Retina (tissue), 1 donor: ENCODE data around the gene NDST1.

Experiments
- DNase-seq: peaks from one replicate; pipeline ENCODE4 v3.0.0-alpha.2; 2016

NDST1 gene

GRCh38 chr5:150573867-150574817 is 66.2 kb downstream of the NDST1 start:
- DNase-seq, result no peak

DNA sequence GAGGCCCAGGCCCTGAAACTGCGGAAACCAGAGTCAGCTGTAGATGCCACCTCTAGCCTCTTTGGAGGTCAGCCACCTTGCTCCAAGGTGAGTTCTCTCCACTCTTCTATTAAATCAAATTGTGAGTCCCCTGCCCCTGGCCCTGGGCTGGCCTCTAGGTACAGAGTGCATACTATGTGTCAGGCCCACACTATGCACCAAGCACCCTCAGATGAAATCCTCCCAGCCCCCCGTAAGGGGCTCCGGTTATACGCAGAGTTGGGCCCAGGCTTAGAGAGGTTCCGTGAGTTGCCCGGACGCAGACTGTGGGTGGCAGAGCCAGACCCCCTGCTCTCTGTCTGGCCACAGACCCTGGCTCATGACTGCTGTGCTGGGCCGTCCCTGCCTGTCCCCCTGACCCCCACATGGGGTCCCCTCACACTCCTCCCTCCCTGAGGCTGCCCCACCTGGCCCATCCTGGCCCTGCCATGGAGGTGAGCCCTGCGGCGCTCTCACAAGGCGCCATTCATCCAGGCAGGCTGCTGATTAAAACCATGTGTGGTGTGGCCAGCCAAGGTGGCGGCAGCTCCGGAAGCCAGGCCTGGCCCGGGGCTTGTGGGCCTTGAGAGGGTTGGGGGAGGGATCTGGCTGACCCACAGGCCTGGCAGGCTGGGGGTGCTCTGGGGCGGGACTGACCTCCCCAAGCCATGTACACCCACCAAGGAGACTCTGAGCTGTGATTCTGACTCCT is 67.1 kb downstream of the NDST1 start:
- no peak for DNase-seq

DNA sequence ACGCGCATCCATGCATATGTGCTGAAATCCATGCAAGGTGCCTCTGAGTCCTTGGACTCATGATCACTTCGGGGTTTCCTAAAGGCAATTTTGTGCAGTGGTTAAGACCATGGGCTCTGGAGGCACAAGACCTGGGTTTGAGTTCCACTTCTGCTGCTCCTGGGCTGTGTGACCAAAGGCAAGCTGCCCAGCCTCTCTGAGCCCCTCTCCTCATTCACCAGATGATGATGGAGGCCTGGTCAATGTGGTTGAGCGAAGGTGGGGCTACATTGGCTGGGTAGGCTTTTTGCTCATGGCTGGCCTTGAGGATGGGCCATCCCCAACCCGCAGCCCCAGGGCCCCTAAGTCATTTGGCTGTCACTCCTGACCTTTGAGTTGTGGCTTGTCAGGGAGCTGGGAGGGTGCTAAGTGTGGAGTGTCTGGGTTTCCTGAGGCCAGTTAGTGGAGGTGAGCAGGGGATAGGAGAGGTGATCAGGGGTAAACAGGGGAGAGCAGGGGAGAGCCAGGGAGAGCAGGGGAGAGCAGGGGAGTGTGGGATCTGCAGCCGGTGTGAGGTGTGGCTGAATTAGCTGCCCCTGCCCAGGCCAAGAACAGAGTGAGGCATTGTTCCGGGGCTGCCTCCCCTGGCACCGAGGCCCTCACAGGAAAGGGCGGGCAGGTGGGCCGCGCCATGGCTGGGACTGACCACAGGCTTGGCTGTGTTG is 68.0 kb downstream of the NDST1 start:
- DNase-seq, result no peak

- DNase-seq, result no peak
Measured at GRCh38 chr5:150576449-150576949, 68.6 kb downstream of the NDST1 start.

GRCh38 chr5:150577378-150578139 is 69.6 kb downstream of the NDST1 start:
- DNase-seq, result no peak

DNA sequence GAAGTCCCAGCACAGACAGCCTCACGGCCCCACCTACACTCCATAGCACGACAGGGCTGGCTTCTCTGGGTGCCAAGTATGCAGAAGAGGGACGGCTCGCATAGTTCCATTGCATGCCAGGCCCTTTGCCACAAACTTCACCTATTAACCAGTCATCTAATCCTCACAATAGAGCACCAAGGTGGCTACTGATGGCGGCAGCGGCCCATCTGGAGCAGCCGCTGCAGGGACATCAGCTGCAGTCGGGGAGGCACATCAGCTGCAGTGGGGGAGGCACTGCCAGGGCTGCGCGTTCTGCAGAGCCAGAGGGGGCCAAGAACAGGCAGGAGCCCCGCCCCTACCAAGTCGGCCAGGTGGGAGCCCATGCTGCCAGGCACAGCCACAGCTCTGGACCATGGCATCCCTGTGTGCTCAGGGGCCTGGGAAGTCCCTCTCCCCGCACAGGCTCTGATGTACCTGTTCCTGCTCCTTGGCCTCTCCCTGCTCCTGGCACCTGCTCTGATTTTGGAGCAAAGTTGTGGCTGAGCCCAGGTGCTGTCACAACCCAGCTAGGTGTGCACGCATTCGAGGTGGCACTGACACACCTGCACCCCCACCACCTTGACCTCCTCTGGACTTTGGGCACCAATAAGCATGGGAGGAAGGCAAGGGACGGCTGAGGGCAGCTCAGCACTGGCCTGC is 71.0 kb downstream of the NDST1 start:
- DNase-seq, result no peak

GRCh38 chr5:150579462-150580400 is 71.8 kb downstream of the NDST1 start:
- DNase-seq, result no peak

DNA sequence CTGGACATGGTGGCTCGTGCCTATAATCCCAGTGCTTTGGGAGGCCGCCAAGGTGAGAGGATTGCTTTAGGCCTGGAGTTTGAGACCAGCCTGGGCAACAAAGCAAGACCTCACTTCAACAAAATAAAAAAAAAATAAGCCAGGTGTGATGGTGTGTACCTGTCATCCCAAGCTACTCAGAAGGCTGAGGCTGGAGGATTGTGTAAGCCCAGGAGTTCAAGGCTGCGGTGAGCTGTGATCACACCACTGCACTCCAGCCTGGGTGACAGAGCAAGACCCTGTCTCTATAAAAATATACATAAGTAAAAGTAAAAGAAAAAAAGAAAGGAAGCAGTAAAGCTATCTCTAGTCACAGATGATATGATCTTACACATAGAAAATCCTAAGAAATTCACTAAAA is 73.0 kb downstream of the NDST1 start:
- no peak for DNase-seq

- DNase-seq, result peak; percentile 40
Measured at GRCh38 chr5:150582241-150583109, 74.5 kb downstream of the NDST1 start.

- no peak for DNase-seq
Measured at GRCh38 chr5:150583541-150584225, 75.8 kb downstream of the NDST1 start.

DNA sequence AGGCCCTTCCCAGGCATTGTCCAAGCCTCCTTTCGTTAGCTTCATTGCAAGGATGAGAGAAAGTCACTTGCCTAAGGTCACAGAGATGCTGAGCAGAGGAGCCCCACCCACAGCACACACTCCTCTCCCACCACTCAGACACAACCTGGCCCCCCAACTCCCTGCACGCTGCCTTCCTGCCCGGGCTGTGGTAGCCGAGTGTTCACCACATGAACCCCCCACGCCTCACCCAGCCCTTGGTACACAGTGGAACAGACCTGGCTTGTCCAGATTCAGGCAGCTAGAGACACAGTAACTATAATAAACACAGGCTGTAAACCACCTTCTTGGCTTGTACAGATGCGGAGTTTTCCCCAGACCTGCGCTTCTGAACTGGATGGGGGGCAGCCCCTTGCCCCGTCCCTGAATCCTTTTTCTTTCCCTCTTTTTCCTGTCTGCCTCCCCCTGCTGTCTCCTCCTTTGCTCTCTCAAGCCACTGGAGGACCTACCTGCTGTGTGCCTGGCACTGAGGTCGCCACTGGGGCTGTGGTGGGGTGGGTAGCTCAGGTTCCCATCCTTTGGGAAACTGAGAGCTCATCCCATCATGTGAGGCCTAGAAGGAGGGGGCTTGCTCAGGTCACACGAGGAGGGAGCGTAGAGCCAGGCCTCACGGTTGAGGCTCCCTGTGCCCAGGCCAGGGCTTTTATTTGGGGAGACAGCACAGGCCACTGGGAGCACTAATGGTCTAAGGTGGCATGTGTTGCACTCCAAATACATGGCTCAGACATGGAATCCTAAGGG is 76.8 kb downstream of the NDST1 start:
- DNase-seq, result no peak

DNA sequence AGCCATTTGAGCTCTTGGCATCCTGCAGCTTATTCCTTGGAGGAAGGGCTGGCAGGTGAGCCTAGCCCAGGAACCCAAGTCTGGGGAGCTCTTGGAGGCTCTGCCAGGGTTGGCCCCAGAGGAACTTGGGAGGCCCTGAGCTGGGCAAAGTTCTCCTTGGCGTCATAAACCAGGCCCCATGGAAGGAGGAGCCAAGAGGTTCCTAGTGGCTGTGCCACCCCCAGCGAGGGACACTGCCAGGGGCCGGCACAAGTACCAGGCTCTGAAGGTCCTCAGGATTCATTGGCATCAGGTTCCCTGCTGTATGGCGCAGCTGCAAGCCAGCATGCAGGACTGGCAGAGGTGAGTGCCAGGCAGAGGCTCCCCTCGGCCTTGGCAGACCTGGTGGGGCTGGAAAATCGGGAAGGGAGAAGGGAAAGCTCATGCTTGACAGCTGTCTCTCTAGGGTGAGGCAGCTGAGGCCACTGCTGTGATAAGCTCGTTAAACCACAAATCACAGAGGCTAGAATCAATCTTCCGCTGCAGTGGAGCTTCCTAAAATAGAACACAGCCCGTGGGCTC is 77.9 kb downstream of the NDST1 start:
- DNase-seq, result no peak

DNA sequence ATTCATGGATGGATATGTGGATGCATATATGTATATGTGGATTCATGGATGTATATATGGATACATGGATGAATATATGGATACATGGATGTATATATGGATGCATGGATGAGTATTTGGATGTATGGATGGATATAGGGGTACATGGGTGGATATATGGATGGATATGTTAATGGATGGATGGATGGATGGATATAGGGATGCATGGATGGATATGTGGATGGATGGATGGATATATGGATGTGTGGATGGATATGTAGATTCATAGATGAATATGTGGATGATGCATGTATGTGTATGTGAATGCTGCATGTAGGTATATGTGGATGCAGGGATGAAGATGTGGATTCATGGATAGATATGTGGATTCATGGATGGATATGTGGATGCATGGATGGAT is 79.1 kb downstream of the NDST1 start:
- no peak for DNase-seq

- DNase-seq, result no peak
Measured at GRCh38 chr5:150587856-150588595, 80.1 kb downstream of the NDST1 start.

- no peak for DNase-seq
Measured at GRCh38 chr5:150588596-150588890, 80.6 kb downstream of the NDST1 start.

DNA sequence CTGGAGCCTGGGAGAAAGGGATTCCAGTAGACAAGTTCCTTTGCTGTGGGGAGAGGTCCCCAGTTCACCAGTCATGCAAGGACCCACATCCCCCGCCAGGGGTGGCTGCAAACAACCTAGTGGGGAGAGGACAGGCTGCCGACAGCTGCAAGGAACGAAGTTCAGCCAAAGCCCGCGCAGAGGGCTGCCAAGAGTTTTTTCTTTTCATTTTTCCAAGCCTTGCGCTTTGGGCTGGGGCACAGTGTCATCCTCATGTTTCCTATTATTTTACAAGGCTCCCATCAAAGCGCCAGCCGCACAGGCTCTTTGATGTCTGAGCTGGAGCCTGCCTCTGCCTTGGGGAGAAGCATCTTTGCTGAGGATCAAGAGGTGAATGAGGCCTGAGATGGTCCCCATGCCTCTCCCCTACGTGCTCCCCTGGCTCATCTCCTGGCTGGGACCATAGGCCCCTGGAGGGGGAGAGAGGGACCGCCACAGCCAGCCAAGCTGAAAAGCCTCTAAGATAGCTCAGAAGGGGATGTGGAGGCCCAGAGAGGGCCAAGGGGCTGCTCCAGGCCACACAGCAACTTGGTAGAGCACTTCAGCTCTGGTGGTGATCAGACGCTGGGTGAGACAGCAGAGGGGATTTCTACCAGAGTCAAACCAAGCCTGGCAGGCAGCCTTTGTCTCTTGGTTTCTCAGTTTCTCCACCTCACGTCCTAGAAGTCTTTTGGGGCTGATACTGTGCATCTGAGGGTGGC is 82.1 kb downstream of the NDST1 start:
- DNase-seq, result no peak
